ENCODE data around the gene FMN2. TPM values are rescaled to one million over a fixed set of nuclear protein-coding genes. Genes with fewer than 3 reads are reported as not detected.
"Not testable (repeated sequence)": the region's sequence is repeated elsewhere in the genome, so short reads cannot be mapped to it uniquely, and the experiment has no call there.

Gene FMN2
- total RNA-seq, 3 donors from 2014 or later (not counting 1 experiment from before 2014, with no cell fraction given) = not detected

DNA sequence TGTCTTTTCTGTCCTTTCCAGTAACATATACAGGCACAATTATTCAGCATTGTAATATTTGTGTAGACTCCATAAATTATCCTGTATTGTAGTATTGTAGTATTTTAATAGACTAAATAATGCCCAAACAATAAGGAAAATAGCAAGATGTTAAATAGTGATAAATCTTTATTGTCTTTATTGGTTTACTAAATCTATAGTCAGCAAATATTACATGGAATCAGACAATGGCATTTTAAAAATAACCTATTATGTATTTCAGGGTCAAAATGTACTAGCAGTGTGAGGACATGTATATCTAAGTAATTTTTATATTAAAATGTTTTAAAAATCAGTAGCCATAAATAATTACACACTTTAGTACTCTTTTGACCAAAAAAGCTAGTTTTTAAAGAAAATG, 317.9 kb downstream of the FMN2 start:
- Histone ChIP-seq H3K4me1 (ENCODE audit: control insufficient read depth, insufficient read depth, low read length) (no peaks in the 10 kb centered on the region), H3K27me3 (ENCODE audit: control insufficient read depth, insufficient read depth, low read length) (no peaks in the 10 kb centered on the region), H3K27ac (ENCODE audit: low read length) (no peak overlapping the region), H3K36me3 (ENCODE audit: control insufficient read depth, insufficient read depth, low read length) (no peaks in the 10 kb centered on the region), H3K4me3 (ENCODE audit: low read length) (no peak overlapping the region), H3K9me3 (ENCODE audit: control insufficient read depth, insufficient read depth, low read length) (no peaks in the 10 kb centered on the region)
- Mint-ChIP-seq H3K4me3 (no peak overlapping the region), H3K27me3 (ENCODE audit: low read depth in 2 of 2) (peaks cover 0 to 6% of the 10 kb centered on the region in 2 donors), H3K36me3 (no peaks in the 10 kb centered on the region), H3K4me1 (no peaks in the 10 kb centered on the region), H3K9me3 (no peaks in the 10 kb centered on the region), H3K27ac (no peak overlapping the region)
- no peak for ATAC-seq
- DNase-seq = no peak
- TF ChIP-seq, protein P1, sequence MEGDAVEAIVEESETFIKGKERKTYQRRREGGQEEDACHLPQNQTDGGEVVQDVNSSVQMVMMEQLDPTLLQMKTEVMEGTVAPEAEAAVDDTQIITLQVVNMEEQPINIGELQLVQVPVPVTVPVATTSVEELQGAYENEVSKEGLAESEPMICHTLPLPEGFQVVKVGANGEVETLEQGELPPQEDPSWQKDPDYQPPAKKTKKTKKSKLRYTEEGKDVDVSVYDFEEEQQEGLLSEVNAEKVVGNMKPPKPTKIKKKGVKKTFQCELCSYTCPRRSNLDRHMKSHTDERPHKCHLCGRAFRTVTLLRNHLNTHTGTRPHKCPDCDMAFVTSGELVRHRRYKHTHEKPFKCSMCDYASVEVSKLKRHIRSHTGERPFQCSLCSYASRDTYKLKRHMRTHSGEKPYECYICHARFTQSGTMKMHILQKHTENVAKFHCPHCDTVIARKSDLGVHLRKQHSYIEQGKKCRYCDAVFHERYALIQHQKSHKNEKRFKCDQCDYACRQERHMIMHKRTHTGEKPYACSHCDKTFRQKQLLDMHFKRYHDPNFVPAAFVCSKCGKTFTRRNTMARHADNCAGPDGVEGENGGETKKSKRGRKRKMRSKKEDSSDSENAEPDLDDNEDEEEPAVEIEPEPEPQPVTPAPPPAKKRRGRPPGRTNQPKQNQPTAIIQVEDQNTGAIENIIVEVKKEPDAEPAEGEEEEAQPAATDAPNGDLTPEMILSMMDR (IDR thresholded peaks at IDR 0.05) = no peak
- intact Hi-C loops (cut with micrococcal nuclease) = no loop called here

DNA sequence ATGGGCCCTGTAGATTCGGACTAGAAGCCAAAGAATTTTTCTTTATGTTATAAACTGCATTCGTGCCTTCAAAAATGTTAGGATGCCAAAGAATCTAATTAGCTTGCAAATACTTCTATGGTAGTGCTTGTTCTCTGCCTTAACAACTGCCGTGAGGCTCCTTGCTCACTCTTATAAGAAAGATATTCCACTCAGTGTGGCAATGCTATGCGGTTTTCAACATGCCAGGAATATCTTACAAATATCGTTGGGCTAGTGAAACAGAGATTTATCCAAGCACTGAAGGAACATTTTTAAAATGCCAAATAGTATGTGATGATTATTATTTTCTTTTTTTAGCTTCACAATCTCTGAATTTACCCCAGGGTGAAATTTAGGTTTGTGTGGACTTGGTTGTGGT, 322.0 kb downstream of the FMN2 start:
- no peaks in the 10 kb centered on the region for H3K9me3 Mint-ChIP-seq
- no peak overlapping the region for H3K4me3 ChIP-seq (ENCODE audit: low read length)
- no peaks in the 10 kb centered on the region for H3K9me3 ChIP-seq (ENCODE audit: control insufficient read depth, insufficient read depth, low read length)
- H3K36me3 ChIP-seq (ENCODE audit: control insufficient read depth, insufficient read depth, low read length) = no peaks in the 10 kb centered on the region
- no peaks in the 10 kb centered on the region for H3K36me3 Mint-ChIP-seq
- TF ChIP-seq, protein P1 (IDR thresholded peaks at IDR 0.05) = no peak
- no peak overlapping the region for H3K27ac Mint-ChIP-seq
- H3K4me3 Mint-ChIP-seq = no peak overlapping the region
- H3K4me1 ChIP-seq (ENCODE audit: control insufficient read depth, insufficient read depth, low read length) = no peaks in the 10 kb centered on the region
- H3K27me3 ChIP-seq (ENCODE audit: control insufficient read depth, insufficient read depth, low read length) = no peaks in the 10 kb centered on the region
- 81% methylated on average over 5 of the region's 5 CpGs for WGBS (ENCODE audit: insufficient coverage)
- H3K4me1 Mint-ChIP-seq = no peaks in the 10 kb centered on the region
- intact Hi-C loops (cut with micrococcal nuclease) = no loop called here
- no peaks in the 10 kb centered on the region for H3K27me3 Mint-ChIP-seq (ENCODE audit: low read depth in 2 of 2)
- ATAC-seq = no peak
- no peak overlapping the region for H3K27ac ChIP-seq (ENCODE audit: low read length)
- DNase-seq = no peak

DNA sequence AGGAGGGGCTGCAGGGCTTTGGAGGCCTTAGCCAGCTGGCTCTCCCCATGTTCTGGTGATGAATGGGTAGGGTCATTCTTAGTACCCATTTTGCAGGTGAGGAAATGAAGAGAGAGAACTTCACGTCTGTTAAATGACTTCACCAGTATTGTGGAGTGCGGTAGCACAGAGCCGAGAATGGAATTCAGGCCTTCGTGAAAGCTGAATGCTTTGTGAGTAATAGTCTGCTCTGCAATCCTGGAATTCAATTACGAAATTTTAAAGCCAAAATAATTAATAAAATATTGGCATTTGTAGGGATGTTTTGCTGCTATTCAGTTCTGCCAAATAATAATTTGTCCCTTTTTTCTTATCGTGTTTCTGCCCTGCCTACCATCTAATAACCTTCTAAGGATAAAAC, 322.6 kb downstream of the FMN2 start:
- Histone ChIP-seq H3K27ac (ENCODE audit: low read length) (no peak overlapping the region), H3K4me3 (ENCODE audit: low read length) (no peak overlapping the region), H3K4me1 (ENCODE audit: control insufficient read depth, insufficient read depth, low read length) (no peaks in the 10 kb centered on the region), H3K9me3 (ENCODE audit: control insufficient read depth, insufficient read depth, low read length) (no peaks in the 10 kb centered on the region), H3K36me3 (ENCODE audit: control insufficient read depth, insufficient read depth, low read length) (no peaks in the 10 kb centered on the region), H3K27me3 (ENCODE audit: control insufficient read depth, insufficient read depth, low read length) (no peaks in the 10 kb centered on the region)
- WGBS (ENCODE audit: insufficient coverage) = 91% methylated on average over 4 of the region's 6 CpGs
- Mint-ChIP-seq H3K4me3 (no peak overlapping the region), H3K4me1 (no peaks in the 10 kb centered on the region), H3K36me3 (no peaks in the 10 kb centered on the region), H3K27me3 (ENCODE audit: low read depth in 2 of 2) (no peaks in the 10 kb centered on the region), H3K9me3 (no peaks in the 10 kb centered on the region), H3K27ac (no peak overlapping the region)
- no peak for DNase-seq
- ATAC-seq = no peak
- TF ChIP-seq, protein P1 (IDR thresholded peaks at IDR 0.05) = no peak
- intact Hi-C loops (cut with micrococcal nuclease) = no loop called here

DNA sequence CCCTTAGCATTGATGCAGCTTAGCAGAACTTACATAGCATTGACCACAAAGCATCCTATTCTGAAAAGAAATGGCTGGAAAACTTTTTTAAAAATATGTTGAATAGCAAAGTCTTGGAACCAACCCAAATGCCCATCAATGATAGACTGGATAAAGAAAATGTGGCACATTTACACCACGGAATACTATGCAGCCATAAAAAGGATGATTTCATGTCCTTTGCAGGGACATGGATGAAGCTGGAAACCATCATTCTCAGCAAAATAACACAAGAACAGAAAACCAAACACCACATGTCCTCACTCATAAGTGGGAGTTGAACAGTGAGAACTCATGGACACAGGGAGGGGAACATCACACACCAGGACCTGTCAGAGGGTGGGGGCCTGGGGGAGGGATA, 323.3 kb downstream of the FMN2 start:
- H3K36me3 Mint-ChIP-seq; H3K4me1 ChIP-seq (ENCODE audit: control insufficient read depth, insufficient read depth, low read length); DNase-seq; H3K36me3 ChIP-seq (ENCODE audit: control insufficient read depth, insufficient read depth, low read length); H3K4me3 ChIP-seq (ENCODE audit: low read length); H3K9me3 Mint-ChIP-seq; intact Hi-C loops (cut with micrococcal nuclease); ATAC-seq; H3K9me3 ChIP-seq (ENCODE audit: control insufficient read depth, insufficient read depth, low read length); H3K27me3 Mint-ChIP-seq (ENCODE audit: low read depth in 2 of 2); H3K4me1 Mint-ChIP-seq; H3K4me3 Mint-ChIP-seq; H3K27me3 ChIP-seq (ENCODE audit: control insufficient read depth, insufficient read depth, low read length); H3K27ac Mint-ChIP-seq; H3K27ac ChIP-seq (ENCODE audit: low read length): not testable (repeated sequence)
- WGBS (ENCODE audit: insufficient coverage) = 94% methylated on average over 1 of the region's 1 CpG
